Neuron (in vitro differentiated cells): ENCODE data around the gene FAM240A.

Experiments
- H2AFZ ChIP-seq: one replicate; pipeline ENCODE4 v1.6.1; 2013; ENCODE audit warnings: low read depth, mild to moderate bottlenecking, inconsistent platforms, low read length, moderate library complexity
- H3K27me3 ChIP-seq: one replicate; pipeline ENCODE4 v1.6.1; 2013; ENCODE audit warnings: low read length; ENCODE audit not compliant: insufficient read depth
- H3K36me3 ChIP-seq: one replicate; pipeline ENCODE4 v1.6.1; 2013; ENCODE audit warnings: low read length; ENCODE audit not compliant: insufficient read depth
- H3K4me1 ChIP-seq: one replicate; pipeline ENCODE4 v1.6.1; 2013; ENCODE audit warnings: low read length; ENCODE audit not compliant: insufficient read depth
- H3K4me3 ChIP-seq: 2 replicates; pipeline ENCODE4 v1.5.1; 2013; ENCODE audit warnings: mild to moderate bottlenecking, low read length, moderate library complexity
- H3K9me3 ChIP-seq: one replicate; pipeline ENCODE4 v1.6.1; 2013; ENCODE audit warnings: low read length

Gene FAM240A

GRCh38 chr3:46664188-46664970 is 52.1 kb downstream of the FAM240A start:
- Histone ChIP-seq H3K4me1 (peaks cover 5% of the 10 kb centered on the region), H3K27me3 (peaks cover 2% of the 10 kb centered on the region), H2AFZ (no peak overlapping the region), H3K36me3 (no peaks in the 10 kb centered on the region), H3K9me3 (no peaks in the 10 kb centered on the region), H3K4me3 (no peak overlapping the region)

- H3K4me1 ChIP-seq: peaks cover 5% of the 10 kb centered on the region
- no peaks in the 10 kb centered on the region for H3K9me3 ChIP-seq
- peaks cover 2% of the 10 kb centered on the region for H3K27me3 ChIP-seq
- H2AFZ ChIP-seq: no peak overlapping the region
- H3K36me3 ChIP-seq: no peaks in the 10 kb centered on the region
- H3K4me3 ChIP-seq: no peak overlapping the region
Measured at GRCh38 chr3:46664971-46665762, 52.8 kb downstream of the FAM240A start.

- Histone ChIP-seq H3K4me3 (no peak overlapping the region), H3K9me3 (no peaks in the 10 kb centered on the region), H3K4me1 (peaks cover 5% of the 10 kb centered on the region)
Measured at GRCh38 chr3:46665763-46666452, 53.6 kb downstream of the FAM240A start.

DNA sequence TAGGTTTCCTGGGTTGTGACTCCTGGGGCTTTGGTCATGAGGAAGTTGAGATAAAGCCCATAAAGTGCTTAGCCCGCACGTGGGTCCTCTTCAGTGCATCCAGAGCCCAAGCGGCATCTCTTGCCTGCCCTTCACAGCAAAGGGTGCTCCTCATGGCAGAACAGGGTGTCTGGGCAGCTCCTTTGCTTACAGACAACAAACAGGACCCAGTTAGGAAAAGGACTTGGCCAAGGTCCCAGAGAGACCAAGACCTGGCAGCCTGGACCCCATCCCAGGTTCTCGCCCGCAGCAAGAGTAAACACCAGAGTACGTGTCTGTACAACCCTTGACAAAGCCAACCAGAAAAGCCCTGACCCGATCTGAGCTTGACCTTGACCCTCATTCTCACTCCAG is 54.1 kb downstream of the FAM240A start:
- Histone ChIP-seq H3K36me3 (no peaks in the 10 kb centered on the region), H3K9me3 (no peaks in the 10 kb centered on the region), H3K4me1 (peaks cover 5% of the 10 kb centered on the region), H3K27me3 (peaks cover 2% of the 10 kb centered on the region), H3K4me3 (no peak overlapping the region), H2AFZ (no peak overlapping the region)

More at GRCh38 chr3:46665763-46666452, 53.6 kb downstream of the FAM240A start:
- Histone ChIP-seq H2AFZ (no peak overlapping the region), H3K27me3 (peaks cover 2% of the 10 kb centered on the region), H3K36me3 (no peaks in the 10 kb centered on the region)

DNA sequence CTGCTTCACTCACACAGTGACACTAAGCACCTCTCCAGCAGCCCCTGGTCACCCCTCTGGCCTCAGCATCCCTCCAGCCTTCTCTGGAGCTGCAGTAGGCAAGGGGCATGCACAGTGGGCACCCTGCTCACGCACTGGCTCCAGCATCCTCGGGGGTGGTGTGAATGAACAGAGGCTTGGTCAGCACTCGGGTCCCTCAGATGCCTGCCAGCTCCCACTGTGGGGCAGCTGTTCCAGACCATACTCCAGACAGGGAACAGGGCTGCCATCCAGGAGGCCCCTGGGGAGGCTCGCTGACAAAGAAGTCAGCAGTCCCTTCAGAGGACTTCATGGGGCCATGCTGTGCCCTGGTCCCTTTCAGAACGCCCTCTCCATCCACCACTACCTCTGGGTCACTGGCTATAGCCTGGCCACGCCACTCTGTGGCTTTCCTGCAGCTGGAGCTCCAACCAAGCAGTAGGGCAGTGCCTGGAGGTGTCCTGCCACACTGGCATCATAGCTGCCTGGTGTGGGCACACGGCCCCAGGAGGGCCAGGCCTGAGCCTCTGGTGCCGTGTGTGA is 54.8 kb downstream of the FAM240A start:
- Histone ChIP-seq H3K9me3 (no peaks in the 10 kb centered on the region), H3K27me3 (peaks cover 2% of the 10 kb centered on the region), H2AFZ (no peak overlapping the region), H3K36me3 (no peaks in the 10 kb centered on the region), H3K4me1 (peaks cover 5% of the 10 kb centered on the region), H3K4me3 (no peak overlapping the region)

DNA sequence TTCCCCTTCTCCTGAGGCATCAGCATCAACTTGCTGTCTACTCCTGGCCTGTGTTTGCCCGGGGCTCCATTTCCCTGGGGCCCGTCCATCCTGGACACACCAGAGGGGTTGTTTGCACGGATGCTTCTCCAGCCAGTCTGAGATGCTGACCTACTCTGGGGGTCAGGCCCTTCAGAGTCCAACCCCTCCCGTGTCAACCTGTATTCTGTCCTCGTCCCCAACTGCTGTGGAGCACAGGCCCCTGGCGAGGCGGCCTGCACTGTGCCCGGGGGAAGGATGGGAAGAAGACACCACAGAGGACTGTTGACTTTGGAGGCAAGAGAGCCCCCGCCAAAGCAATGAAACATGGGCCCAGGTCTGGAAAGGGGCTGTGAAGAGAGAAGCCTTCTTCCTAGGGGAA is 55.3 kb downstream of the FAM240A start:
- no peaks in the 10 kb centered on the region for H3K36me3 ChIP-seq
- H3K4me1 ChIP-seq: peaks cover 5% of the 10 kb centered on the region
- H3K27me3 ChIP-seq: peaks cover 2% of the 10 kb centered on the region
- H3K4me3 ChIP-seq: no peak overlapping the region
- no peak overlapping the region for H2AFZ ChIP-seq
- no peaks in the 10 kb centered on the region for H3K9me3 ChIP-seq

DNA sequence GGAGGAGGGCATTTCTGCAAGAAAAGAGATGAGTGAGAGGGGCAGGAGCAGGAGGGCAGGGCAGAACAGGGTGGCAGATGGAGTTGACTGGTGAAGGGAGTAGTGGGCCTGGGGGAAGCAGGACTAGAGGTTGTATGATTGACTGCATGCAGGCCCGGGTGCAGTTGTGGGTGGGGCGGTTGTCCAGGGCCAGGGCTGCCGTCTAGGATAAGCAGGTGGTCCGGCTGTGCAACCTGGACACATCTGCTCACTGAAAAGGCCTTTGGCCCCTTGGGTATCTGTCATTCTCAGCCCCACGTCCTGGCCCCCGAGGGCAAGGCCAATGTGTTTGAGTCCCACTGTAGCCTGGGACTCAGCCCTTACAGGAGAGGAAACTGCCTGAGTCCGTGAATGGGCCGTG is 55.8 kb downstream of the FAM240A start:
- Histone ChIP-seq H3K4me1 (peaks cover under 1% of the 10 kb centered on the region), H2AFZ (no peak overlapping the region), H3K27me3 (peaks cover 2% of the 10 kb centered on the region), H3K4me3 (no peak overlapping the region), H3K36me3 (no peaks in the 10 kb centered on the region), H3K9me3 (no peaks in the 10 kb centered on the region)

DNA sequence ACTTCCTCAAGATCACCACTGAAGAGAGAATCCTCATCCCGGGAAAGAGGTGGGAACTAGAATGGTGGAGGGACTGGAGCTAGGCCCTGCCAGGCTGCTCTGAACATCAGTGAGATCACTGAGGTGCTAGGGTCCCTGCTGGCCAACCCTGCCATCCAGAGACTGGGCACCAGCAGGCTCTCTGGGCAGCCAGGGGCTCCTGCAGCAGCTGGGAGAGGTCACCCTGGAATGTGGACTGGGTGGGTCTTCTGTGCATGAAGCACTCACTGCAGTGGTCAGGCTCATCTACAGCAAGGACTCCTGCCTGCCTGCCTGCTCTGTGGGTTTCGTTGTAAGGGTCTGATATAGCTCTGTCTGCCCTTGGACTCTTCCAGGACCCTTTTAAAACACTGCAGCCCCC is 56.3 kb downstream of the FAM240A start:
- H3K9me3 ChIP-seq: no peaks in the 10 kb centered on the region
- no peaks in the 10 kb centered on the region for H3K4me1 ChIP-seq

GRCh38 chr3:46669191-46669999 is 57.1 kb downstream of the FAM240A start:
- H2AFZ ChIP-seq: no peak overlapping the region
- H3K27me3 ChIP-seq: no peaks in the 10 kb centered on the region
- H3K36me3 ChIP-seq: no peaks in the 10 kb centered on the region
- no peak overlapping the region for H3K4me3 ChIP-seq
- no peaks in the 10 kb centered on the region for H3K9me3 ChIP-seq
- no peaks in the 10 kb centered on the region for H3K4me1 ChIP-seq

More for the DNA sequence above, 56.3 kb downstream of the FAM240A start:
- no peaks in the 10 kb centered on the region for H3K36me3 ChIP-seq
- H2AFZ ChIP-seq: no peak overlapping the region
- H3K27me3 ChIP-seq: peaks cover 2% of the 10 kb centered on the region
- no peak overlapping the region for H3K4me3 ChIP-seq

DNA sequence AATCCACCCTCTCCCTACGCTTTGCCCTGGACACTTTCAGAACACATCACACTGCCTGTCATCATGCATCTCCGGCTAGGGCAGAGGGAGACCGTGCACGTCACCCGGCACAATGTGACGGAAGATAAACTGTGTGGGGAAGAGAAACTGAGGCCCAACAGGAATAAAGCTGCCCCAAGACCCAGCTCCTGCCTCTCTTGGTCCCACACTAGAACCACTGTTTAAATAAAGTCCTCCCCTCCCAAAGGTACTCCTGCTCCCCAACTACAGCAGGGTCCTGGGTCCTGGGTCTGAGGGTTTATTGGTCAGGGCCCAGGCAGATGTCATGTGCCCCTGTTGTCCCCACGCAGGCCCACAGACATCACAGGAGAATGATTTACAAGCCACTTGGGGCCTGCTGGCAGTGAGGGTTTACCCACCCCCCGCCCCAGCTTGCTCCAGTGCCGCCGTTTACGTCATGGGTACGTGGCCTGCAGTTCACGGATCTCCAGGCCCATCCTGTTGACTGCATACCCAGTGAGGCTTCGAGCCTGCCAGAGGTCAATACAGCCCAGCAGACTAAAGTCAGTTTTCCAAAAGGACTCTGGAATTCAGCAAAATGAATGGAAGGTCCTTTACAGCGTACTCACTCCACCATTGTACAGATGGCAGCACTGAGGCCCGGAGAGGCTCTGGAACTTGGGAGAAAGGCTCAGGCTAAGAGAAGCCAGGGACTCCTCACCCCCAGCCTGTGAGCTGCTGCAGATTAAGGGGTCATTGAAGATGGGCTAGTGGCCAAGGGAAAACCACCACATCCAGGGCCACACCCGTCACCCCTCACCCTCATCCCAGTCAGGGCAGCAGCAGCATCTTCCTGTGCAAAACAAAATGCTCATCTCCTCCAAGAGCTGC is 57.9 kb downstream of the FAM240A start:
- Histone ChIP-seq H3K9me3 (no peaks in the 10 kb centered on the region), H2AFZ (no peak overlapping the region), H3K36me3 (no peaks in the 10 kb centered on the region), H3K4me3 (no peak overlapping the region), H3K4me1 (no peaks in the 10 kb centered on the region), H3K27me3 (no peaks in the 10 kb centered on the region)

- H3K4me1 ChIP-seq: no peaks in the 10 kb centered on the region
- no peak overlapping the region for H3K4me3 ChIP-seq
- H3K9me3 ChIP-seq: no peaks in the 10 kb centered on the region
- no peaks in the 10 kb centered on the region for H3K36me3 ChIP-seq
- no peaks in the 10 kb centered on the region for H3K27me3 ChIP-seq
- H2AFZ ChIP-seq: no peak overlapping the region
Measured at GRCh38 chr3:46670891-46671427, 58.6 kb downstream of the FAM240A start.
